Right atrium auricular region (tissue), 2 donors: Measurements from ENCODE around the gene RNF150. TPM values are rescaled to one million over a fixed set of nuclear protein-coding genes. Genes with fewer than 3 reads are reported as not detected.

Source experiments
- DNase-seq: peaks from one replicate; pipeline ENCODE4 v3.0.0-alpha.2; 2019; ENCODE audit warnings: low spot score
- H3K27ac ChIP-seq, 2 donors: fragments of 200-600 bp; sonication (generic); 1 replicate in 1 of 2; 2 replicates in 1 of 2; pipeline ENCODE4 v1.5.1; 2016 to 2019
- H3K27me3 ChIP-seq, 2 donors: fragments of 200-600 bp; sonication (generic); one replicate each; pipeline versions ENCODE4 v1.5.1 to v1.6.0; 2017 to 2019
- H3K36me3 ChIP-seq: fragments of 200-600 bp; sonication (generic); one replicate; pipeline ENCODE4 v1.5.1; 2016
- H3K4me1 ChIP-seq, 2 donors: fragments of 200-600 bp; sonication (generic); one replicate each; pipeline versions ENCODE4 v1.5.1 to v1.6.0; 2017 to 2019
- H3K4me3 ChIP-seq, 2 donors: fragments of 200-600 bp; sonication (generic); 1 replicate in 1 of 2; 2 replicates in 1 of 2; pipeline ENCODE4 v1.5.1; 2017 to 2019; ENCODE audit warnings: mild to moderate bottlenecking in 1 of 2, moderate library complexity in 1 of 2
- H3K9me3 ChIP-seq, 2 donors: fragments of 200-600 bp; sonication (generic); one replicate each; pipeline ENCODE4 v1.5.1; 2019
- CTCF ChIP-seq, 2 donors: fragments of 200-600 bp; sonication (generic); IDR thresholded peaks; one replicate each; pipeline ENCODE4 v1.5.1; 2019; ENCODE audit warnings: antibody characterized with exemption in 2 of 2
- total RNA-seq, 2 donors: library from RNA; depleted of rRNA; stranded (reverse); fragments of >200 nt; gene quantifications; one replicate each; pipeline ENCODE4 v1.1.0, GENCODE V29; 2016

Gene RNF150
- total RNA-seq, 2 donors from 2014 or later, result 26.2 to 34.2 TPM

GRCh38 chr4:141080668-141081067 is 52.6 kb downstream of the RNF150 start:
- no peak for TF ChIP-seq CTCF (IDR thresholded peaks at IDR 0.05)
- H3K36me3 ChIP-seq, result no peaks in the 10 kb centered on the region
- no peak for DNase-seq
- H3K27ac ChIP-seq, result no peak overlapping the region
- H3K9me3 ChIP-seq, result no peaks in the 10 kb centered on the region
- no peaks in the 10 kb centered on the region for H3K27me3 ChIP-seq
- H3K4me1 ChIP-seq, result peaks cover 0 to 41% of the 10 kb centered on the region in 2 donors
- no peak overlapping the region for H3K4me3 ChIP-seq

DNA sequence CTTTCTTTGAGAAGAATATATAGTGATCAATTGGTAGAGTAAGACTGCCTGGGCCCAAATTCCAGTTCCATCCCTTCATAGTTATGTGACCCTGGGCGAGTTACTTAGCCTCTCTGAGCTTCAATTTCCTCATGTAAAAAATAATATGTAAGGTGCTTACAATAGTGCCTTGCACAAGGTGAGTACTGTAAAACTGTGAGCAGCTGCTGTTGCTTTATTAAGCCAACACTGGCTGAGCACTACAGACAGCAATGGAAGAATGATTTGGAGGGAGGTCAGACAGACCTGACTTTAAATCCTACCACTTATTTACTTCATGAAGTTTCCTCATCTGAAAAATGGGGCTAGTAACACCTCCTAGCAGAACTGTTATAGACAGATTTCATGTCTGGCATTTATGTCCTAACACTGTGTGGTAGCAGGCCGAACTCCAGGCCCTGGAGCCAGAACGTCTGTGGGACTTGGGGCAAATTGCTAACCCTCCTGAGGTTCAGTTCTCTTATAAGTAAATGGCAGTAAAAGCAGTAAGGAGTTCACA is 53.8 kb downstream of the RNF150 start:
- Histone ChIP-seq H3K27ac (peak overlapping the region in 1 of 2 donors; percentile 2), H3K9me3 (no peaks in the 10 kb centered on the region)

GRCh38 chr4:141078871-141079270 is 54.4 kb downstream of the RNF150 start:
- peaks cover 0 to 43% of the 10 kb centered on the region in 2 donors for H3K4me1 ChIP-seq
- no peaks in the 10 kb centered on the region for H3K27me3 ChIP-seq
- H3K27ac ChIP-seq, result peak overlapping the region in 1 of 2 donors; percentile 2
- no peak overlapping the region for H3K4me3 ChIP-seq
- TF ChIP-seq CTCF (IDR thresholded peaks at IDR 0.05), result no peak
- H3K9me3 ChIP-seq, result no peaks in the 10 kb centered on the region
- no peak for DNase-seq
- H3K36me3 ChIP-seq, result no peaks in the 10 kb centered on the region

More for the DNA sequence above, 53.8 kb downstream of the RNF150 start:
- H3K27me3 ChIP-seq, result no peaks in the 10 kb centered on the region
- no peaks in the 10 kb centered on the region for H3K36me3 ChIP-seq
- H3K4me3 ChIP-seq, result no peak overlapping the region
- DNase-seq, result no peak
- no peak for TF ChIP-seq CTCF (IDR thresholded peaks at IDR 0.05)
- H3K4me1 ChIP-seq, result peaks cover 0 to 43% of the 10 kb centered on the region in 2 donors

- Histone ChIP-seq H3K36me3 (no peaks in the 10 kb centered on the region), H3K4me1 (peaks cover 0 to 43% of the 10 kb centered on the region in 2 donors), H3K9me3 (no peaks in the 10 kb centered on the region), H3K27ac (no peak overlapping the region), H3K4me3 (no peak overlapping the region), H3K27me3 (no peaks in the 10 kb centered on the region)
- DNase-seq, result no peak
- TF ChIP-seq CTCF (IDR thresholded peaks at IDR 0.05), result no peak
These were observed 55.6 kb downstream of the RNF150 start for GRCh38 chr4:141077611-141078225.

- Histone ChIP-seq H3K4me1 (peaks cover 0 to 37% of the 10 kb centered on the region in 2 donors), H3K27ac (no peak overlapping the region)
These were observed 57.7 kb downstream of the RNF150 start for GRCh38 chr4:141075553-141075952.

More at GRCh38 chr4:141075553-141075952, 57.7 kb downstream of the RNF150 start:
- no peak for DNase-seq
- no peak overlapping the region for H3K4me3 ChIP-seq
- H3K27me3 ChIP-seq, result no peaks in the 10 kb centered on the region
- no peaks in the 10 kb centered on the region for H3K9me3 ChIP-seq
- H3K36me3 ChIP-seq, result no peaks in the 10 kb centered on the region
- TF ChIP-seq CTCF (IDR thresholded peaks at IDR 0.05), result no peak
